Activated naive CD8-positive, alpha-beta T cell treated with anti-CD3 and anti-CD28 coated beads, Interleukin-2, amount 50 U/mL, for 24 hours (primary cell): ENCODE data around the gene TNS2.

Experiments
- ATAC-seq: fragments of 150-1000 bp; cut with Tn5 transposase; one replicate; pipeline ENCODE4 v1.10.0; 2021
- DNase-seq: peaks from one replicate; pipeline ENCODE4 v3.0.0; 2021
- H3K27ac Mint-ChIP-seq: one replicate; pipeline ENCODE4 v1.8.0; 2021; ENCODE audit warnings: mild to moderate bottlenecking, mixed read lengths
- H3K27me3 Mint-ChIP-seq: one replicate; pipeline ENCODE4 v1.8.0; 2021; ENCODE audit warnings: mixed read lengths
- H3K36me3 Mint-ChIP-seq: one replicate; pipeline ENCODE4 v1.8.0; 2021; ENCODE audit warnings: low read depth, mixed read lengths
- H3K4me1 Mint-ChIP-seq: one replicate; pipeline ENCODE4 v1.8.0; 2021; ENCODE audit warnings: mixed read lengths
- H3K4me3 Mint-ChIP-seq: one replicate; pipeline ENCODE4 v1.8.0; 2021; ENCODE audit warnings: mild to moderate bottlenecking, moderate library complexity, mixed read lengths
- H3K9me3 Mint-ChIP-seq: one replicate; pipeline ENCODE4 v1.8.0; 2021; ENCODE audit warnings: mixed read lengths

TNS2 gene

DNA sequence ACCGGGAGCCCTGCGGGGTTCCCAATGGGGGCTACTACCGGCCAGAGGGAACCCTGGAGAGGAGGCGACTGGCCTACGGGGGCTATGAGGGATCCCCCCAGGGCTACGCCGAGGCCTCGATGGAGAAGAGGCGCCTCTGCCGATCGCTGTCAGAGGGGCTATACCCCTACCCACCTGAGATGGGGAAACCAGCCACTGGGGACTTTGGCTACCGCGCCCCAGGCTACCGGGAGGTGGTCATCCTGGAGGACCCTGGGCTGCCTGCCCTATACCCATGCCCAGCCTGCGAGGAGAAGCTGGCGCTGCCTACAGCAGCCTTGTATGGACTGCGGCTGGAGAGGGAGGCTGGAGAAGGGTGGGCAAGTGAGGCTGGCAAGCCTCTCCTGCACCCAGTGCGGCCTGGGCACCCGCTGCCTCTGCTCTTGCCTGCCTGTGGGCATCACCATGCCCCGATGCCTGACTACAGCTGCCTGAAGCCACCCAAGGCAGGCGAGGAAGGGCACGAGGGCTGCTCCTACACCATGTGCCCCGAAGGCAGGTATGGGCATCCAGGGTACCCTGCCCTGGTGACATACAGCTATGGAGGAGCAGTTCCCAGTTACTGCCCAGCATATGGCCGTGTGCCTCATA is 9.7 kb downstream of the TNS2 start:
- no peak overlapping the region for H3K27ac Mint-ChIP-seq
- H3K27me3 Mint-ChIP-seq: no peaks in the 10 kb centered on the region
- H3K9me3 Mint-ChIP-seq: no peaks in the 10 kb centered on the region
- ATAC-seq: no peak
- H3K4me3 Mint-ChIP-seq: no peak overlapping the region
- no peaks in the 10 kb centered on the region for H3K36me3 Mint-ChIP-seq
- DNase-seq: no peak
- H3K4me1 Mint-ChIP-seq: no peaks in the 10 kb centered on the region

DNA sequence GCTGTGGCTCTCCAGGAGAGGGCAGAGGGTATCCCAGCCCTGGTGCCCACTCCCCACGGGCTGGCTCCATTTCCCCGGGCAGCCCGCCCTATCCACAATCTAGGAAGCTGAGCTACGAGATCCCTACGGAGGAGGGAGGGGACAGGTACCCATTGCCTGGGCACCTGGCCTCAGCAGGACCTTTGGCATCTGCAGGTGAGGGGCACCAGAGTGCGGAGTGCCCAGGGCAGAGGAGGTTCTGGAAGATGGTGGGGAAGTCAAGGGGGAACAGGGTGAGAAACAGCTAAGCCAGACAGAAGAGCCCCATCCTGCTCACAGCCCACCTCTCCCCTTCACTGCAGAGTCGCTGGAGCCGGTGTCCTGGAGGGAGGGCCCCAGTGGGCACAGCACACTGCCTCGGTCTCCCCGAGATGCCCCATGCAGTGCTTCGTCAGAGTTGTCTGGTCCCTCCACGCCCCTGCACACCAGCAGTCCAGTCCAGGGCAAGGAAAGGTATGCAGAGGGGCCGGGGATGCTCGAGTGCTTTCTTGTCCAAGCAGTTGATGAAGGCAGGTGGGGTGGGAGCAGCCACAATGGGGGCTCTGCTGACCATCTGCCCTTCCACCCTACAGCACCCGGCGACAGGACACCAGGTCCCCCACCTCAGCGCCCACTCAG is 10.3 kb downstream of the TNS2 start:
- DNase-seq: no peak
- Mint-ChIP-seq H3K4me1 (no peaks in the 10 kb centered on the region), H3K9me3 (no peaks in the 10 kb centered on the region), H3K27me3 (no peaks in the 10 kb centered on the region), H3K27ac (no peak overlapping the region), H3K36me3 (peaks cover 2% of the 10 kb centered on the region), H3K4me3 (no peak overlapping the region)
- ATAC-seq: no peak

- H3K36me3 Mint-ChIP-seq: peaks cover 3% of the 10 kb centered on the region
- no peaks in the 10 kb centered on the region for H3K27me3 Mint-ChIP-seq
- no peaks in the 10 kb centered on the region for H3K9me3 Mint-ChIP-seq
- peaks cover under 1% of the 10 kb centered on the region for H3K4me1 Mint-ChIP-seq
- no peak overlapping the region for H3K4me3 Mint-ChIP-seq
- DNase-seq (no peak), ATAC-seq (no peak)
- no peak overlapping the region for H3K27ac Mint-ChIP-seq
Measured at GRCh38 chr12:53060721-53061276, 10.9 kb downstream of the TNS2 start.

DNA sequence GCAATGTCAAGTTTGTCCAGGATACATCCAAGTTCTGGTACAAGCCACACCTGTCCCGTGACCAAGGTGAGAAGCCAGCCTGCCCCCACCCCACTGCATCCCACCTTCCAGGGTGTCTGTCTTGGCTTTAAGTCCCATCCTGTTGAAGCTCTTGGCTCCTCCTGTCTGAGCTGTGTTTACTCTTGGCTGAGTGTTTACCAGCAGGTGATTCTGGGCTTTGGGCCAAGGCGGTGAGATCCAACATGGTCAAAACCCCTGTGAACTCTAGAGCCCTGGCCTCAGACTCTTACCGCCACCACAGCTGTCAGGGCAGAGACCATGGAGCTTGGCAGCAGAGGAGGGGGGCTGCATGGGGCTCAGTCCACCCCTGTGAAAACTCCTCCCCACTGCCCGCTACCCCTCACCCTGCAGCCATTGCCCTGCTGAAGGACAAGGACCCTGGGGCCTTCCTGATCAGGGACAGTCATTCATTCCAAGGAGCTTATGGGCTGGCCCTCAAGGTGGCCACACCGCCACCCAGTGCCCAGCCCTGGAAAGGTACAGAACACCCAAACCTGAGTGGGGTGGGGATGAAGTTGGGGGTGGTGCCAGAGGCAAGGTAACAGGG is 11.6 kb downstream of the TNS2 start:
- H3K36me3 Mint-ChIP-seq: peaks cover 9% of the 10 kb centered on the region
- ATAC-seq (no peak), DNase-seq (no peak)
- no peaks in the 10 kb centered on the region for H3K9me3 Mint-ChIP-seq
- peaks cover 5% of the 10 kb centered on the region for H3K4me1 Mint-ChIP-seq
- no peak overlapping the region for H3K27ac Mint-ChIP-seq
- no peaks in the 10 kb centered on the region for H3K27me3 Mint-ChIP-seq
- H3K4me3 Mint-ChIP-seq: no peak overlapping the region

DNA sequence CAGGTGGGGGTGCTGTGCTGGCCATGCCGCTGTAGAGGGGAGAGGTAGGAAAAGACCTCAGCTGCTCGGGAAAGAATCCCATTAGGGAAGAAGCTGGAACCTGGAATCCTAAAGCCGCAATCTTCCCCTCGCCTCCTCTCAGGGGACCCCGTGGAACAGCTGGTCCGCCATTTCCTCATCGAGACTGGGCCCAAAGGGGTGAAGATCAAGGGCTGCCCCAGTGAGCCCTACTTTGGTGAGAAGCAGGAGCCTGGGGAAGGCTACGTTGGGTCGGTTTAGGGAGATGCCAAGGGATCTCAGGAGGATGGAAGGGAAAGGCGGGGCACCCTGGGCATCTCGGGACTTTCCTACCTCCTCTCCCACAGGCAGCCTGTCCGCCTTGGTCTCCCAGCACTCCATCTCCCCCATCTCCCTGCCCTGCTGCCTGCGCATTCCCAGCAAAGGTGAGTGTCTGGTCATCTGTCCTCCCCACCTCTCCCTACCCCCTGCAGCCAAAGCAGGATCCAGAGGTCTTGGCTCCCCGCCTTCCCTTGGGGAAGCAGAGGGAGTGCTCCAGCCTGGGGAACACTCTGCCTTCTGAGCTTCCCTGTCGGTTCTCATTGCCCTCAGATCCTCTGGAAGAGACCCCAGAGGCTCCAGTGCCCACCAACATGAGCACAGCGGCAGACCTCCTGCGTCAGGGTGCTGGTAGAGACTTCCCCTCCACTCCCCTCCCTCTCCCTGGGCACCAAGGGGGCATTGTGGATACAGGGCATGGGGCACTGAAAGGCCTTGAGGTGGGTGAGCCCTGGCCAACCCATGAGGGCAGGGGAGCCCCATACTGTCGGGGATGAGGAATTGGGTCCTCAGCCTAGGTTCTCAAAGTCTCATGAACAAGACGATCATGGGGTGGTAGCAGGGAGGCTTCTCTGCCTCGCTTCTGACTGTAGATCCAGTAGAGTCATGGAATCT is 12.4 kb downstream of the TNS2 start:
- H3K27me3 Mint-ChIP-seq: no peaks in the 10 kb centered on the region
- H3K36me3 Mint-ChIP-seq: peaks cover 10% of the 10 kb centered on the region
- ATAC-seq (no peak), DNase-seq (no peak)
- H3K4me3 Mint-ChIP-seq: no peak overlapping the region
- peaks cover 5% of the 10 kb centered on the region for H3K4me1 Mint-ChIP-seq
- no peak overlapping the region for H3K27ac Mint-ChIP-seq
- H3K9me3 Mint-ChIP-seq: no peaks in the 10 kb centered on the region

GRCh38 chr12:53062977-53063707 is 13.3 kb downstream of the TNS2 start:
- peaks cover 10% of the 10 kb centered on the region for H3K36me3 Mint-ChIP-seq
- H3K9me3 Mint-ChIP-seq: no peaks in the 10 kb centered on the region
- no peak overlapping the region for H3K4me3 Mint-ChIP-seq
- H3K4me1 Mint-ChIP-seq: peaks cover 5% of the 10 kb centered on the region
- ATAC-seq (no peak), DNase-seq (no peak)
- H3K27ac Mint-ChIP-seq: no peak overlapping the region
- H3K27me3 Mint-ChIP-seq: no peaks in the 10 kb centered on the region

GRCh38 chr12:53063708-53064612 is 14.1 kb downstream of the TNS2 start:
- DNase-seq (no peak), ATAC-seq (no peak)
- Mint-ChIP-seq H3K36me3 (peaks cover 10% of the 10 kb centered on the region), H3K27me3 (no peaks in the 10 kb centered on the region), H3K4me3 (no peak overlapping the region), H3K4me1 (peaks cover 5% of the 10 kb centered on the region), H3K9me3 (no peaks in the 10 kb centered on the region), H3K27ac (no peak overlapping the region)

GRCh38 chr12:53064613-53065436 is 15.0 kb downstream of the TNS2 start:
- no peak for DNase-seq
- Mint-ChIP-seq H3K9me3 (no peaks in the 10 kb centered on the region), H3K27ac (no peak overlapping the region)

DNA sequence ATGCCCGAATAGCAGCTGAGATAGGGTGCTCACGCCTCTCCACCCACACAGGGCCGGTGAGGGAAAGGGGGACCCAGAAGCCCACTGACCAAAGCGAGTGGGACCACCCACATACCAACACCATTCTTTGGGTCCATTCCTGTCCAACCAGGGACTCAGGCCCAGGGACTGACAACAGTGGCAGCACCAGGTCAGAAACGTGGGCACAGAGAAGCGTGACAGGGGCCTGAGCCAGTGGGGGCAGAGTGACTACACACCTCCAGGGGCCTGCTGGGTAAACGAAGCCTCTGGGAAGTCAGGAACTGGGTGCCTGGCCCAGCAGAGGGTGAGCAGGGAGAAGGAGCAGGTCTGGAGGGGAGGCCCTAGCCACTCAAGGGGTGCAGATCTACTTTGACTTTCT is 15.6 kb downstream of the TNS2 start:
- Mint-ChIP-seq H3K4me1 (peaks cover 5% of the 10 kb centered on the region), H3K27ac (no peak overlapping the region), H3K36me3 (peaks cover 10% of the 10 kb centered on the region), H3K27me3 (no peaks in the 10 kb centered on the region), H3K9me3 (no peaks in the 10 kb centered on the region), H3K4me3 (no peak overlapping the region)
- ATAC-seq (no peak), DNase-seq (no peak)

More at GRCh38 chr12:53064613-53065436, 15.0 kb downstream of the TNS2 start:
- peaks cover 5% of the 10 kb centered on the region for H3K4me1 Mint-ChIP-seq
- ATAC-seq: no peak
- H3K36me3 Mint-ChIP-seq: peaks cover 10% of the 10 kb centered on the region
- no peak overlapping the region for H3K4me3 Mint-ChIP-seq
- no peaks in the 10 kb centered on the region for H3K27me3 Mint-ChIP-seq

- no peaks in the 10 kb centered on the region for H3K27me3 Mint-ChIP-seq
- ATAC-seq (peak; percentile 51), DNase-seq (peak; percentile 78)
- peaks cover 10% of the 10 kb centered on the region for H3K36me3 Mint-ChIP-seq
- no peaks in the 10 kb centered on the region for H3K9me3 Mint-ChIP-seq
- peaks cover 5% of the 10 kb centered on the region for H3K4me1 Mint-ChIP-seq
- H3K27ac Mint-ChIP-seq: peak overlapping the region; percentile 4
- no peak overlapping the region for H3K4me3 Mint-ChIP-seq
Measured at GRCh38 chr12:53065975-53066931, 16.4 kb downstream of the TNS2 start.

- DNase-seq: no peak
- H3K4me1 Mint-ChIP-seq: peaks cover 11% of the 10 kb centered on the region
- ATAC-seq: peak; percentile 20
- H3K27ac Mint-ChIP-seq: no peak overlapping the region
- H3K36me3 Mint-ChIP-seq: peaks cover 10% of the 10 kb centered on the region
- no peaks in the 10 kb centered on the region for H3K27me3 Mint-ChIP-seq
- H3K4me3 Mint-ChIP-seq: no peak overlapping the region
- no peaks in the 10 kb centered on the region for H3K9me3 Mint-ChIP-seq
Measured at GRCh38 chr12:53067074-53067992, 17.5 kb downstream of the TNS2 start.
